ENCODE data around the gene PSMG4.

The PSMG4 gene, protein sequence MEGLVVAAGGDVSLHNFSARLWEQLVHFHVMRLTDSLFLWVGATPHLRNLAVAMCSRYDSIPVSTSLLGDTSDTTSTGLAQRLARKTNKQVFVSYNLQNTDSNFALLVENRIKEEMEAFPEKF

GRCh38 chr6:3258720-3259490 lies at the start of gene PSMG4:
Gene PSMG4 (plus strand): TSS chr6:3258947. CDS start chr6:3259023, 76 bp downstream.
- peak; percentile 90 to 93 for DNase-seq

- peak in 1 of 2 donors; percentile 17 for DNase-seq
These were observed 49.4 kb upstream of the PSMG4 start for GRCh38 chr6:3209114-3210023.

DNA sequence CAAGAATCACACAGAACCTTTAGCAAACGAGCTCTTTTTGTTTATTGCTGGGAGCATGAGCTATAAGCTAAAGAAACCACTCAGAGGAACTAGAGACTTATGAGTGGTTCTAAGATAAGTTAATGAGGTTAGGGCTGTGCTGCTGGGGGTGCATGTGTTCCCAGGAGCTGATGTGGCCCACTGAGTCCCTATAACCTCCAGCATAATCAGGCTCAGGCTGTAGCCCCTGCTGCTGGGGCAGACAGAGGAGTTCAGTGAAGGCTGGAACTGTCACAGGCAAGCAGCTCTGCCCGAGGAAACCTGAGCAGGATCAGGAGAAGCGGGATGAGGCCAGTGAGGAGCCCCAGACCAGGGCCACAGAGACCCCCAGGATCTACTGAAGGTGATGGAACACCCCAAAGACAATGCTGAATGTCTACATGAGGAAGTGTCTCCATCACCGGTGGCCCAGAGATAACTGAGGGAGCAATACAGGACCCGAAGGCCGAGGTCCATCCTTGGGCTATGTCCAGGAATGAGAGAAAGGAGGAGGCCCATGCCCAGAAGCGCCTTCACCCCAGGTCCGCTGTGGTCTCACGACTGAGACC lies 48.6 kb upstream of the PSMG4 start:
- no peak for DNase-seq

DNA sequence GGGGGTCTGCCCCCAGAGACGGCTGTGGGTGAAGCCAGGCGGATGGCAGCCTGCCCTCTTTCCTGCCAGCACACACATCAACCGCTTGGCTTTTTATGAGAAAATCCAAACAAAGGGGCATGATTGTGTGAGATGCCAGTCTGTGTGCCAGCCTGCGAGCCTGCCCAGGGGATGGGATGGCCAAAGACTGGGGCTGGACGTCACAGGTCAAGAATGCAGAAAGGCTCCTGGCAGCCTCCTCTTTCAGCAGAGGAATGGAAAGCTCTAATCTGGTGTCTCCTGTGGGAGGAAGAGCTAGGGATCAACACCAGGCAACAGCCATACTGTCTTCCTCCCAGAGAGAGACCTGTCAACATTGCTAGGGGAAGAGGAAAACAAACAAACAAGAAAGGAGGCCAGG lies 47.1 kb upstream of the PSMG4 start:
- no peak for DNase-seq

GRCh38 chr6:3212261-3212660 lies 46.5 kb upstream of the PSMG4 start:
- DNase-seq: no peak

GRCh38 chr6:3213334-3213695 lies 45.4 kb upstream of the PSMG4 start:
- DNase-seq: no peak

DNA sequence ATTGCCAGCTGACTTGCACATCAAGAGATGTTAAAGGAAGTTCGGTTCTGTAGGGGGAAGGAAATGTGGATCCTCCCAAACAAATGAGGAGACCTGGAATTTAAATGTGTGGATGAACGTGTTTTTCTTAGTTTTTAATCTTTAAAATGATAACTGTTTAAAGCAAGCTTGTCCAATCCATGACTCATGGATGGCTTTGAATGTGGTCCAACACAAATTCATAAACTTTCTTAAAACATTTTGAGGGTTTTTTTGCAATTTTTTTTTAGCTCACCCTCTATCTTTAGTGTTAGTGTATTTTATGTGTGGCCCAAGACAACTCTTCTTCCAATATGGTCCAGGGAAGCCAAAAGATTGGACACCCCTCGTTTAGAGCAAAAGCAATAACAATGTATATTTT lies 43.8 kb upstream of the PSMG4 start:
- DNase-seq: no peak

DNA sequence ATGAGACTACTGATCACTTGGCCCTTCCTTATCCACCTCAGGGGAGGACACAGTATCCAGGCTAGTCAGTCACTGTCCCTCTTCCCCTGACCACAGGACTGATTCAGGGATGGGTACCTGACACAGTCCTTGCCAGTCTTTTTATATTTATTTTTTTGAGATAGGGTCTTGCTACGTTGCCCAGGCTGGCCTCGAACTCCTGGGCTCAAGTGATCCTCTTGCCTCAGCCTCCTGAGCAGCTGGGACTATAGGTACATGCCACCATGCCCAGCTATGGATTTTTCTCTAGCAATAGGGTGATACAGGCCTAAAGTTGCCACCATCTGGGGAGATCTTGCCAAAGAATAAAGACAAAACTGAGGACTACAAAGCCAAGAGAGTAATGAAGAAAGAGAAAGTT lies 41.5 kb upstream of the PSMG4 start:
- no peak for DNase-seq

DNA sequence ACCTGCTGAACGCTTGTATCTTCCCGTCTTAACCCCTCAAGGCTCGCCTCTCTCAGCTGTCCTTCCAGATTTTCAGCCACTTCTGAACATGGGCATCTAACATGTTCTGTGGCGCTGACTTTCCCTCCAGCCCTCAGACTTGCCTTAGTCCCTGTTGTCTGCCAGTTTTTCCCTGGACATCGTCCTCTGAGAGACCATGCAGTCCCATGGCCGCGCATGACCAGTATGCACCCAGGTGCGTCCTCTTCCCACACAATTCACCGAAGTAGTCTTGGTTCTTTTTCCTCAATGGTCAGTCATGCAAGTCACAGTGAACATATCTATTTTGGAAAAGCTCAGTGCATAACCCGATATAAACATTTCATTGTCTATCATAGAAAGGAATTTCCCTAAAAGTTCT lies 40.5 kb upstream of the PSMG4 start:
- no peak for DNase-seq

DNA sequence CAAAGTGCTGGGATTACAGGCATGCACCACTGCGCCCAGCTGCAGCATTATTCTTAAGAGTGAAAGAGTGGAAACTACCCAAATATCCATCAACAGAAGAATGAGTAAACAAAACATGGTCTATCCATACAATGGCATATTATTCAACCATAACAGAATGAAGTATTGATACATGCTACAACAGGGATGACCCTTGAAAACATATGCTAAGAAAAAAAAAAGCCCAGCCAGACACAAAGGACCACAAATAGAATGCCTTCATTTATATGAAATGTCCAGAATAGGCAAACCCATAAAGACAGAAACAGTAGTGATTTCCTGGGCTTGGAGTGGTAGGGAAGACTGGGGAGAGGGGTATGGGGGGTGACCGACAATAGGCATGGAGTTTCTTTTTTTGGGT lies 38.4 kb upstream of the PSMG4 start:
- no peak for DNase-seq

DNA sequence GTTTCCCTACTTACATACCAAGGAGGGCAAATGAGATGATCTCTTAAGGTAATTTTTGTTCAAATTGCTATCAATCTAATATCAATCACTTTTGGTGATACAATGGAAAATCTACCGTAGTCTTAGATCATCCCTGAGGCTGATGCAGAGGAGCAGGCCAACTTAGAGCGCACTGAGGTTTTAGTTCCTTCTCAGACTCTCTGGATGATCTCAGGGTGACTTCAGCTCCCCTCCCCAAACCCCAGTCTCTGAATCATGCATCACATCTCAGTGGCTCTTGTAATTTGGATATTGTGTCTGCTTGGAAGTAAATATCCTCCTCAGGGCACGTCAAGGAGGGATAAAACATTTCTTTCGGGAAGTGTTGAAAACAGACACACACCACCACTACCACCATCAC lies 37.2 kb upstream of the PSMG4 start:
- DNase-seq: no peak

- no peak for DNase-seq
These were observed 36.2 kb upstream of the PSMG4 start for GRCh38 chr6:3222506-3223038.

GRCh38 chr6:3226042-3226441 lies 32.7 kb upstream of the PSMG4 start:
- no peak for DNase-seq

GRCh38 chr6:3226481-3227362 lies 32.0 kb upstream of the PSMG4 start:
- no peak for DNase-seq

- no peak for DNase-seq
These were observed 31.2 kb upstream of the PSMG4 start, which contains the start of gene TUBB2B for GRCh38 chr6:3227363-3228045. Gene TUBB2B (minus strand): TSS chr6:3227653. CDS start chr6:3227543, 110 bp downstream.

DNA sequence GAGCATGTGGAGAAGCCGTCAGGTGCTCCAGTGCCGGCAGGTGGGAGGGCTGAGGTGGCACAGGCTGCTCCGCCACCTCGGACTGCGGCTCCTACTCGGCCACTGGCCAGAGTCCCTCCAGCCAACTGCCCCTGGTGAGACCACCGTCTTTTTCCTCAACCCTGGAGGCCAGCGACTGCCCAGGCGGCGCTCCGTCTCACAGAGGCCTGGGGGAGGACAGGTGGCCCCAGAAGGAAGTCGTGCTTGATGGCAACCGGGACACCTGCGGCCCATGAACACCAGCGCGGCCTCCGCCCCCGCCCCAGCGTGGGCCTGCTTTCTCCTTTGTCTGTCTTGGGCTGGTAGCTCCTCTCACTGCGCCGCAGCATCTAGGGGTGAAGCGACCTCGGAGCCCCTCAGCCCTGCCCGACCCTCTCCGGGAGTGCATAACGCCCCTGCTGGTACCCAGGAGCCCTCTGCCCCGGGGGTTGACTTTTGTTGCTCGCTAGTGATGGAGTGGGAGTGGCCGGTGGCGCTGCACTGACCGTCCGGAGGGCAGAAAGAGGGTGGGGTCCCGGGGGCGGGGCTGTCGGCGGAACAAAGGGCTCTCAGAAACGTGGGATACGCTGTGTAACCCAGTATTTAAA lies 30.6 kb upstream of the PSMG4 start:
- DNase-seq: no peak

- peak in 1 of 2 donors; percentile 52 for DNase-seq
These were observed 29.8 kb upstream of the PSMG4 start for GRCh38 chr6:3228771-3229565.

- peak; percentile 29 for DNase-seq
These were observed 29.1 kb upstream of the PSMG4 start for GRCh38 chr6:3229566-3230178.

GRCh38 chr6:3230256-3230882 lies 28.4 kb upstream of the PSMG4 start:
- DNase-seq: no peak
